GM18868 (cell line): Measurements from ENCODE around the gene FAM222B.
"Not testable (repeated sequence)": the region's sequence is repeated elsewhere in the genome, so short reads cannot be mapped to it uniquely, and the experiment has no call there.

Experiments used
- ATAC-seq: cut with Tn5 transposase; IDR thresholded peaks from one replicate; pipeline ENCODE4 v1.9.1; 2021; ENCODE audit warnings: mild to moderate bottlenecking, moderate library complexity; ENCODE audit not compliant: unreplicated experiment

FAM222B gene

GRCh38 chr17:28734712-28735241 lies 107.8 kb downstream of the FAM222B start:
- ATAC-seq, result no peak

GRCh38 chr17:28733346-28733745 lies 109.2 kb downstream of the FAM222B start:
- ATAC-seq, result no peak

- no peak for ATAC-seq
These were observed 112.7 kb downstream of the FAM222B start for GRCh38 chr17:28729950-28730330.

- peak; percentile 36 for ATAC-seq
These were observed 114.0 kb downstream of the FAM222B start, which contains the start of gene NEK8 for GRCh38 chr17:28728364-28729200. Gene NEK8 (plus strand): TSS chr17:28728788. CDS start chr17:28728814, 26 bp downstream.

DNA sequence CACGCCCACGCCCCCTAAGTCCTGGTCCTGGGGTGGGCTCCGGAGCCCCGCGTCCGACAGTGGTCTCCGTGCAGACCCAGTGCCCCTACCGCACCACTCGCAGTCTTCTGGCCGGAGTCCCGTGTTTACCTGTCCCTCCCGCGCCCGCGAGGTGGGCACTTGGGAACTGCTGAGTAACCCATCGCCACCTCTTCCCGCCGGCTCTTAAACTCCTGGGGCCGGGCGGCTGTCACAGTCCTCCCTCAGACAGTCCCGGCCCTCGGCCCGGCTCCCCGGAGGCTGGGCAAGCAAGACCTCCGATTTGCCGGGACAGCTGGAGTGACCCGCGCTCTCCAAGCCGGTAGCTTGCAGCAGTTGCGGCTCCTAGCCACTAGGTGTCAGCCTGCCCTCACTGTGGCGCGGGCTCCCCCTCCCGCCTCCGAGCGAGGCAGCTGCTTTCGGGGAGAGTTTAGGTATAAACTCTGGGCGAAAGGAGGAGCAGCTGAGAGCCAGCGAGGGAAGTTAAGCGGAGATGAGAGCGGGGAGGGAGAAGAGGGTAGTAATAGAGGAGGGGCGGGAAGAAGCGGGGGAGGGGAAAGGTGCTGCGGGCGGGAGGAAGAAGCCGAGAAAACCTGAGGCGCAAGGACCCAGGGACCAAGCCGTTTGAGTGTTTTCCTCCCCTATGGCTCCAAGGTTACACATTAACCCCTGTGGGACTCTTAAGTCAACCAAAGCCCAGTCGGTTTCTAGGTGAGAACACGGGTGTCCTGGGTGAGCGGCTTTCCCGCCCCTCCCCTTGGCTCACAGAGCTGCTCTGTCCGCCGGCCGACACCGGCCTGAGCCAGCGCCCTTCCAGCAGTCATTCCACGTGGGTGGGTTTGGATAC lies 115.7 kb downstream of the FAM222B start:
- peak; percentile 33 for ATAC-seq

GRCh38 chr17:28726226-28726626 lies 116.4 kb downstream of the FAM222B start, which contains the start of gene TLCD1:
Gene TLCD1 (minus strand): TSS chr17:28726233. CDS start chr17:28726097, 136 bp downstream.
- no peak for ATAC-seq

- no peak for ATAC-seq
These were observed 116.8 kb downstream of the FAM222B start for GRCh38 chr17:28725660-28726225.

GRCh38 chr17:28725166-28725659 lies 117.4 kb downstream of the FAM222B start:
- no peak for ATAC-seq

GRCh38 chr17:28724500-28725165 lies 118.0 kb downstream of the FAM222B start:
- ATAC-seq, result no peak

GRCh38 chr17:28723836-28724499 lies 118.6 kb downstream of the FAM222B start:
- not testable (repeated sequence) for ATAC-seq

DNA sequence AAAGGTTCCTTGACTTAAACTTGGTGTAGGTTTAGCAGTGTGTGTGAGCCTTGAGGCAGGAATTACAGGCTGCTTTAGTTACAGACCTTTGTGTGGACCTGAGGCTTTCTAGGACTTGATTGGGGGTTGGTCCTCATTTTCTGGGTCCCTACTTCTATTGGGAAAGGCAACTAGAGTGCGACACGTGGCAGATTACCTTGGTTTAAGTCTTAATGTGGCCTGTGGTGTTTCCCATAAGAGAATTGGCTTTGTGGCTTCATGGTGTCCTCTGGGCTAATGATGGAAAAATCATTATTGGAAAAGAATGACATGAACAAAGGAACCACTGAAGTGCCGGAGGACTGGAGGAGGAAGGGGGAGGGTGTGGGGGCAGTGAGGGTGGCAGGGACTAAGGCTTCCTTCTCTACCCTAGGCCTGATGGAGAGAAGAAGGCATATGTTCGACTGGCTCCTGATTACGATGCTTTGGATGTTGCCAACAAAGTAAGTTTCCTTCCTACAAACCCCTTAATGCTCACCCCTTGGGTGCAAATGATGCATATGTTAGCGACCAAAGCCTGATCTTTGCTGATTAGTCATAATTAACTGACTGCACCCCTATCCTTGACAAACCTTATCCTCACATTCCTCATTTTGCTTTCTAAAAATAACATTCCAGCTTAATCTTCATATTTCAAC lies 119.3 kb downstream of the FAM222B start:
- no peak for ATAC-seq

- ATAC-seq, result no peak
These were observed 120.0 kb downstream of the FAM222B start for GRCh38 chr17:28722417-28723158.

DNA sequence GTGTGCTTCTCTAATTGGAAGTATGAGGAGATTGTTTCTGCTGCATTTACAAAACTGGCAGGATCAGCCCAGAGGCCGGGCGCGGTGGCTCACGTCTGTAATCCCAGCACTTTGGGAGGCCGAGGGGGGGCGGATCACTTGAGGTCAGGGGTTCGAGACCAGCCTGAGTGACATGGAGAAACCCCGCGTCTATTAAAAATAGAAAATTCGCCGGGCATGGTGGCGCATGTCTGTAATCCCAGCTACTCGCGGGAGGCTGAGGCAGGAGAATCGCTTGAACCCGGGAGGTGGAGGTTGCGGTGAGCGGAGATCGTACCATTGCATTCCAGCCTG lies 121.6 kb downstream of the FAM222B start:
- ATAC-seq, result not testable (repeated sequence)

DNA sequence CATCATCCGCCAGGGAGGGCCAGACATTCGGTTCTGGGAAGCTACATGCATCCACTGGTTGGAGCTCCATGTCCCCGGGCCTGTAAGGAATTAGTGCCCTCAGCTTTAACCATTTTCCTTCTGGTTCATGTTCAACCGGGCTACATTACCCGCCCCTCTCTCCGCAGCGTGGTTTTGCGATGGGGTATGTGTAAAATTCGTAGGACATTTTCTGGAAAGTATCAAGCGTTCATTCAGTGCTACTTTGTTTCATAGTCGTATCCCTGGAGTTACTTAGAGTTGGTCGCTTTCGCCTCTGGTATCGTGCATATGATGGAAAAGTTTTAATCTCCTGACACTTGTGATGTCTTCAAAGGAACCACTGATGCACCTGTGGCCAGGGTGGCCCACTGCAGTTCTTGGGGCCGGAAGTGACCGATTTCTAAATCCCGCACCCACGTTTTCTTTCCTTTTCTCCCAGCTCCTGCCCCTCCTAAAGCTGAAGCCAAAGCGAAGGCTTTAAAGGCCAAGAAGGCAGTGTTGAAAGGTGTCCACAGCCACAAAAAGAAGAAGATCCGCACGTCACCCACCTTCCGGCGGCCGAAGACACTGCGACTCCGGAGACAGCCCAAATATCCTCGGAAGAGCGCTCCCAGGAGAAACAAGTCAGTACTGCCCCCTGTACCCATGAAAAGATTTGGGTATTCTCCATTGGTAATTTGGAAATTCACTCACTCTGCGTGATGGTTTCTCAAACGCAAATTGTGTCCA lies 122.2 kb downstream of the FAM222B start:
- ATAC-seq, result no peak

- no peak for ATAC-seq
These were observed 123.6 kb downstream of the FAM222B start for GRCh38 chr17:28719021-28719433.

DNA sequence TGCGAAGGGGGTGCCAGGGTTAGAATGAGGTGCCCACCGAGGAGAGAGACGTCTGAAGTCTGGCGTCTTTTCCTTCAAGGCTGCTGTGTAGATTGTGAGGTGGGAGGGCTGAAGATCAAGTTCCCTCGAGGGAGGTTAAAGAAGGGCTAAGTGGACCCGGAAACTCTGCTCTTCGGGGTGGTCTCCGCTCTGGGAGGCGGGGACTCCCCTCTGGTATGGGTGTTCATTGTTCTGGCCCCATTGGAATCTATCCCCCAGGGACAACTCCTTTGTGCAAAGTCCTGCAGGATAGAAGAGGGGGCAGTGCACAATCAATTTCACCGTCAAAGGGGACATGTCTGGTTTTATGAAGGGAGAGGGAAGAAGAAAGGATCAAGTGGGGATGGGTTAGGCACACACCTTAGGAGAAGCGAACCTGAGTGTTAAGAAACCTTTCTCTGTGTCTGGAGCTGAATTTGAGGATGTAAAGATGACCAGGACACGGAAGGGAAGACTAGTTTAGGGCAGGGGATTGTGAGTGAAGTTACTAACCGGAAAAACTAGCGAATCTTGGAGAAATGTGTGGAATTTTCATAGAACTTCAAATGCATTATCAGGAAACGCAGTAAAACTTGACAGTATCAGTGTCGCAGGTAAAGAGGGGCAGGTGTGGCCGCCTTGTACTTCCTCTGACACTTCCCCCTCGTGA lies 124.1 kb downstream of the FAM222B start:
- no peak for ATAC-seq

- ATAC-seq, result no peak
These were observed 124.8 kb downstream of the FAM222B start, which contains the start of gene RAB34 for GRCh38 chr17:28717578-28718332. Gene RAB34 (minus strand): TSS chr17:28717868. CDS start chr17:28717266, 602 bp downstream.
